Body of pancreas (tissue), 4 donors: Measurements from ENCODE around the gene RFX1. TPM values are rescaled to one million over a fixed set of nuclear protein-coding genes. Genes with fewer than 3 reads are reported as not detected.
"Not testable (repeated sequence)": the region's sequence is repeated elsewhere in the genome, so short reads cannot be mapped to it uniquely, and the experiment has no call there.

Experiments
- ATAC-seq: fragments of 150-250 bp; one replicate; pipeline ENCODE4 v1.9.1; 2016
- DNase-seq, 4 donors: peaks; one replicate each; pipeline ENCODE4 v3.0.0-alpha.2; 2019
- H3K27ac ChIP-seq, 4 donors: fragments of 200-600 bp; sonication (generic); 1 replicate in 3 of 4; 2 replicates in 1 of 4; pipeline versions ENCODE4 v1.5.1 to v1.6.1; 2016 to 2019; ENCODE audit warnings: mild to moderate bottlenecking in 1 of 4, mixed read lengths in 1 of 4, moderate library complexity in 1 of 4
- H3K27me3 ChIP-seq, 2 donors: fragments of 200-600 bp; sonication (generic); one replicate each; pipeline ENCODE4 v1.6.0; 2016; ENCODE audit warnings: mild to moderate bottlenecking in 1 of 2
- H3K36me3 ChIP-seq, 2 donors: fragments of 200-600 bp; sonication (generic); replicated peaks in 1 of 2; 2 replicates each; pipeline ENCODE4 v1.5.1; 2016; ENCODE audit warnings: low read depth in 2 of 2; ENCODE audit not compliant: insufficient read depth in 1 of 2
- H3K4me1 ChIP-seq: fragments of 200-600 bp; sonication (generic); one replicate; pipeline ENCODE4 v1.6.0; 2016
- H3K4me3 ChIP-seq, 2 donors: fragments of 200-600 bp; sonication (generic); 1 replicate in 1 of 2; 2 replicates in 1 of 2; pipeline ENCODE4 v1.5.1; 2016 to 2019
- H3K9me3 ChIP-seq, 3 donors: fragments of 200-600 bp; sonication (generic); 1 replicate in 2 of 3; 2 replicates in 1 of 3; pipeline ENCODE4 v1.5.1; 2016
- CTCF ChIP-seq, 7 experiments: fragments of 450-650 bp in 4 of 7; fragments of 200-600 bp in 3 of 7; sonication (generic) in 3 of 7; IDR thresholded peaks; one replicate each; pipeline ENCODE4 v1.5.1; 2016 to 2019; ENCODE audit warnings: antibody characterized with exemption in 7 of 7
- POLR2A ChIP-seq, 3 donors: fragments of 450-650 bp; IDR thresholded peaks; one replicate each; pipeline ENCODE4 v1.6.1; 2016; ENCODE audit warnings: antibody characterized with exemption in 3 of 3, mild to moderate bottlenecking in 2 of 3
- WGBS, 2 donors: methylation state at CpG; one replicate each; pipeline ENCODE4 v1.1.5; 2017; 5-methylcytosine and 5-hydroxymethylcytosine counted together
- intact Hi-C: fragments of 100-400 bp; cut with DNase I; formaldehyde crosslinking; loops from one replicate; pipeline ENCODE4 v1.15.1; 2023
- total RNA-seq, 2 donors: library from RNA; depleted of rRNA; stranded (reverse); fragments of >200 nt; gene quantifications; one replicate each; pipeline ENCODE4 v1.1.0, GENCODE V29; 2016

RFX1 gene
- total RNA-seq, 2 donors from 2014 or later = 3.9 to 7.6 TPM

DNA sequence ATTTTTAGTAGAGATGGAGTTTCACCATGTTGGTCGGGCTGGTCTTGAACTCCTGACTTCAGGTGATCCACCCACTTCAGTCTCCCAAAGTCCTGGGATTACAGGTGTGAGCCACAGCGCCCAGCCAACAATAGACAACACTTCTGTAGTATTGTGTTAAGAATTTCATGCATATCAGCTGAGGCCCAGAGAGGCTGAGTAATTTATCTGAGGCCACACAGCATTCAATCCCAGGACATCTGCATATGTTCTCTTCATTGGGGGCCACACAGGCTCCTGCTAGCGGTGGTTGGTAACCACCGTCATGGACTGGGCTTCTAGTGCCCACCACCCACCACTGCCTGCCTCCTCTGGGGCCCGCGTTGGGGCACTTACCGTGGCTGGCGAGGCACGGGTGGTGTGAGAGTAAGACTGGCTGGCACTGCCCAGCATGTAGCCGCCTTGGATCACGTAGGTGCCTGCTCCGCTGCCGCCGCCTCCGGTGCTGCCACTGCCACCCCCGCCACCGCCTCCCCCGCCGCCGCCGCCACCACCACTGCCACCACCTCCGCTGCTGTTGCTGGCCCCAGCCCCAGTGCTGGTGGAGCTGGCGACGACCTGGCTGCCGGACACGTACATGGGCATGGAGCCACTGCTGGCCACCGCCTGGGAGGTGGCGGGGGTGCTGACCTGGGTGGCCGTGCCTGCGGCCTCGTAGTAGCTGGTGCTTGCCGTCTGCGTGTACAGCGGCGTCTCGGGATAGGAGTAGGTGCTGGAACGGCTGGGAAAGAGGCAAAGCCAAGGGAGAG is 33.6 kb downstream of the RFX1 start:
- no peak overlapping the region for H3K27ac ChIP-seq
- ATAC-seq (no peak), DNase-seq (no peak)
- H3K9me3 ChIP-seq = no peaks in the 10 kb centered on the region
- no peaks in the 10 kb centered on the region for H3K27me3 ChIP-seq
- 94 to 96% methylated on average over 33 to 35 of the region's 37 CpGs for WGBS, 2 donors
- intact Hi-C loops = no loop called here
- TF ChIP-seq CTCF (IDR thresholded peaks at IDR 0.05) (no peak), POLR2A (IDR thresholded peaks at IDR 0.05) (no peak)
- H3K4me3 ChIP-seq = no peak overlapping the region
- peaks cover 17% of the 10 kb centered on the region in 2 donors for H3K36me3 ChIP-seq
- no peaks in the 10 kb centered on the region for H3K4me1 ChIP-seq

GRCh38 chr19:13971868-13972267 is 34.3 kb downstream of the RFX1 start:
- H3K4me3 ChIP-seq, H3K27ac ChIP-seq, H3K4me1 ChIP-seq, ATAC-seq, DNase-seq, H3K9me3 ChIP-seq, H3K27me3 ChIP-seq, intact Hi-C loops: not testable (repeated sequence)
- WGBS, 2 donors = 85 to 91% methylated on average over 13 to 14 of the region's 15 CpGs
- H3K36me3 ChIP-seq = peaks cover 17 to 20% of the 10 kb centered on the region in 2 donors

- DNase-seq = no peak
- ATAC-seq = no peak
- Histone ChIP-seq H3K36me3 (peaks cover 23 to 28% of the 10 kb centered on the region in 2 donors), H3K9me3 (no peaks in the 10 kb centered on the region), H3K4me3 (no peak overlapping the region), H3K4me1 (no peaks in the 10 kb centered on the region), H3K27ac (no peak overlapping the region), H3K27me3 (no peaks in the 10 kb centered on the region)
- 92 to 96% methylated on average over 16 to 18 of the region's 18 CpGs for WGBS, 2 donors
- intact Hi-C loops = no loop called here
- TF ChIP-seq CTCF (IDR thresholded peaks at IDR 0.05) = no peak
- no peak for TF ChIP-seq POLR2A (IDR thresholded peaks at IDR 0.05)
Measured at GRCh38 chr19:13969897-13970296, 36.2 kb downstream of the RFX1 start.

GRCh38 chr19:13968999-13969398 is 37.1 kb downstream of the RFX1 start:
- H3K4me3 ChIP-seq = no peak overlapping the region
- no peak for TF ChIP-seq POLR2A (IDR thresholded peaks at IDR 0.05)
- TF ChIP-seq CTCF (IDR thresholded peaks at IDR 0.05) = no peak
- H3K27me3 ChIP-seq = no peaks in the 10 kb centered on the region
- DNase-seq = no peak
- intact Hi-C loops = no loop called here
- ATAC-seq = no peak
- H3K36me3 ChIP-seq = peaks cover 23 to 30% of the 10 kb centered on the region in 2 donors
- H3K27ac ChIP-seq = no peak overlapping the region
- no peaks in the 10 kb centered on the region for H3K4me1 ChIP-seq
- no peaks in the 10 kb centered on the region for H3K9me3 ChIP-seq
- 90 to 92% methylated on average over 18 of the region's 18 CpGs for WGBS, 2 donors

DNA sequence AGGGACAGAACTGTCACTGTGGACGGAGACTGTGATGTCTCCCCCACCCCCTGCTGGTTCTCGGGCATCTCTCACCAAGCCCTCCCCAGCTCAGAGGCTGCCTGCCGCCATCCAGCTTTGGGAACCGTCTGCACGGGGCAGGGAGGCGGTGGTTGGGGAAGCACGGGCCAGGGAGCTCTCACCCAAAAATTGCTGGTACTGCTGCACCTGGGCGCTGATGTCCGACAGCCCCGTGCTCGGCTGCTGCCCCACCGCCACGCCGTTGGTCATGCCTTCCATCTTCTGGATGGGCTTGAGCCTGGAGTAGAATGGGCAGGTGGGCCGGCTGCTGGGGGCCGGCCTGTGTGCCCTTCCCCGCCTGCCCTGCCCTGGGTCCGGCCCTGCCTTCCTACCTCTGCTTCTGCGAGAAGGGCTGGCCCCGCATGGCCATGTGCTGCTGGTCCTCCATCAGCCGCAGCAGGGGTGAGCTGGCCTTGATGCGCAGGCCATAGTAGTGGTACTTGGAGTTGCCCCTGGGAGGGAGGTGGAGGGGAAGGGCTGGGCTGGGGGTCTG is 37.7 kb downstream of the RFX1 start:
- WGBS, 2 donors = 90 to 91% methylated on average over 12 to 21 of the region's 22 CpGs
- no peak overlapping the region for H3K27ac ChIP-seq
- no peaks in the 10 kb centered on the region for H3K4me1 ChIP-seq
- no peak overlapping the region for H3K4me3 ChIP-seq
- H3K9me3 ChIP-seq = no peaks in the 10 kb centered on the region
- H3K36me3 ChIP-seq = peaks cover 23 to 30% of the 10 kb centered on the region in 2 donors
- no peak for TF ChIP-seq CTCF (IDR thresholded peaks at IDR 0.05)
- no peak for TF ChIP-seq POLR2A (IDR thresholded peaks at IDR 0.05)
- no peaks in the 10 kb centered on the region for H3K27me3 ChIP-seq
- intact Hi-C loops = no loop called here
- ATAC-seq (no peak), DNase-seq (no peak)

DNA sequence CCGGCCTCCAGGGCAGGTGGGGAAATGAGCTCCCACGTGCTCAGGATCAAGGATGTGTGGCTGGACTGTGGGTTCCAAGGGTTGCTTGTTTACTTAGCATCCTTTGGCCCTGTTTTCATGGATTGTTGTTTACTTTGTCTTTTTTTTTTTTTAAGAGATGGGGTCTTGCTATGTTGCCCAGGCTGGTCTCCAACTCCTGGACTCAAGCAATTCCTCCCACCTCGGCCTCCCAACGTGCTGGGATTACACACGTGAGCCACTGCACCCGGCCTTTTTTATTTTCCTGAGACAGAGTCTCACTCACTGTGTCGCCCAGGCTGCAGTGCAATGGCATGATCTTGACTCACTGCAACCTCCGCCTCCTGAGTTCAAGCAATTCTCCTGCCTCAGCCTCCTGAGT is 38.9 kb downstream of the RFX1 start:
- H3K4me1 ChIP-seq, H3K27me3 ChIP-seq, H3K27ac ChIP-seq, ATAC-seq, H3K4me3 ChIP-seq, H3K9me3 ChIP-seq, intact Hi-C loops, DNase-seq: not testable (repeated sequence)
- 90 to 95% methylated on average over 8 of the region's 8 CpGs for WGBS, 2 donors
- H3K36me3 ChIP-seq = peaks cover 23 to 28% of the 10 kb centered on the region in 2 donors
